ENCODE measurements around the gene ANTXR1. TPM values are rescaled to one million over a fixed set of nuclear protein-coding genes. Genes with fewer than 3 reads are reported as not detected.

Gene ANTXR1
- total RNA-seq, 1 experiment from 2014 or later: 37.3 TPM

DNA sequence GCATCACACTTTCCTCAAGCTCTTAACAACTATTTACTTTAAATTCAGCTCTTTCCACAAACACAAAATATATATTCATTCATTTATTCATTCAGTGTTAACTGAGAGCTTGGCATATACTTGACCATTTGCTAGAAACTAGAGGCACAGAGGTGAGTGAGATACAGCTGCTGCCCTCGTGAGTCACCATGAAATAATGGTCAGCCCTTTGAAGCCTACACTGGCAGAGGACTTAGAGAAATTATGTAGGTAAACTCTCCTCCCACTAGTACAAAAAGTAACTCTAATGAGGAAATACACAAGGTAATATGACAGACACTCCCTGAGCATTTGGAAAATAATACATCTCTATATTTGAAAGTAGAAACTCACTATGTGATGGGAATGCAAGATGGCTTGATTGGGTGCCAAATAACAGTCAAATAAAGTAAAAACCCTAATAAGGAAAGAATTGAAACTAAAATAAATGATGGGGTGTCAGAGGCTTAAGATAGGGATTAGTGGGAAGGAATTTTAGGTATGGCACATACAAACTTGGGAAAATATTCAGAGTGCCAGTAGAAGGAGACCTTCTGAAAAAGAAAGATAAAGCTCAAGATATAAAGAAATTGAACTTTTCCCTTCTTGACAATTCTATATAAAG is 61.1 kb downstream of the ANTXR1 start:
- no peak overlapping the region for H4K5ac ChIP-seq (ENCODE audit: insufficient read length, low read depth, low read length)
- Mint-ChIP-seq H3K36me3 (ENCODE audit: insufficient read depth in 1 of 3, low read depth in 3 of 3) (peaks cover 6 to 15% (median 9%) of the 10 kb centered on the region in 3 experiments; a peak in 5 of 7 replicates), H3K27ac (no peak overlapping the region), H3K4me1 (peaks cover 14% of the 10 kb centered on the region in 2 experiments), H3K9me3 (no peaks in the 10 kb centered on the region), H3K4me3 (no peak overlapping the region), H3K27me3 (ENCODE audit: low read depth) (no peaks in the 10 kb centered on the region)
- H3K4ac ChIP-seq (ENCODE audit: low read depth, low read length): no peak overlapping the region
- H3K9ac ChIP-seq (ENCODE audit: extremely low read depth, insufficient read length, low read length): no peak overlapping the region
- no peak overlapping the region for H4K91ac ChIP-seq (ENCODE audit: insufficient read length, low read depth, low read length)
- peaks cover 3% of the 10 kb centered on the region; the same call in 1 of the 2 replicates for H3K4me1 ChIP-seq (ENCODE audit: insufficient read depth, low read length)
- H3K4me2 ChIP-seq (ENCODE audit: insufficient read depth, insufficient read length, low read length): no peak overlapping the region
- H2AFZ ChIP-seq (ENCODE audit: low read length): no peak overlapping the region
- no peak for DNase-seq
- no peaks in the 10 kb centered on the region for H3K23me2 ChIP-seq (ENCODE audit: insufficient read length, low read depth, low read length, poor library complexity, severe bottlenecking)
- no peak overlapping the region for H2BK5ac ChIP-seq (ENCODE audit: insufficient read length, low read length)
- no peak overlapping the region for H3K18ac ChIP-seq (ENCODE audit: insufficient read length, low read depth, low read length)
- TF ChIP-seq CTCF (conservative IDR thresholded peaks at IDR 0.05): no peak
- no peaks in the 10 kb centered on the region for H3K79me1 ChIP-seq (ENCODE audit: insufficient read depth, low read depth, low read length, poor library complexity, severe bottlenecking)
- H3K9me3 ChIP-seq (ENCODE audit: control insufficient read depth, low read depth, low read length): no peaks in the 10 kb centered on the region
- H3K23ac ChIP-seq (ENCODE audit: insufficient read length, low read depth, low read length): no peak overlapping the region
- WGBS (ENCODE audit: extremely low coverage, insufficient read length, low lambda C conversion rate): no CpG with 5 or more reads among the region's 1 CpG
- no peaks in the 10 kb centered on the region for H4K20me1 ChIP-seq (ENCODE audit: control insufficient read depth, insufficient read depth, insufficient read length)
- H2BK12ac ChIP-seq (ENCODE audit: insufficient read length, low read depth, low read length): no peak overlapping the region
- H2BK120ac ChIP-seq (ENCODE audit: low read depth, low read length, poor library complexity, severe bottlenecking): no peak overlapping the region
- no peaks in the 10 kb centered on the region for H3K79me2 ChIP-seq (ENCODE audit: insufficient read depth, low read length)
- no peak overlapping the region for H4K8ac ChIP-seq (replicated peaks; ENCODE audit: insufficient read length, low read depth, low read length)
- no peak overlapping the region for H3K27ac ChIP-seq (ENCODE audit: insufficient read length, low read depth, low read length)
- H2BK15ac ChIP-seq (ENCODE audit: low read depth, low read length): no peak overlapping the region
- H3T11ph ChIP-seq (ENCODE audit: low read length): no peak overlapping the region
- H2AK5ac ChIP-seq (ENCODE audit: insufficient read length, low read length): no peak overlapping the region
- H2BK20ac ChIP-seq (ENCODE audit: low read depth, low read length, poor library complexity, severe bottlenecking): no peak overlapping the region
- no peaks in the 10 kb centered on the region for H3K27me3 ChIP-seq (ENCODE audit: insufficient read depth, low read length)
- no peak overlapping the region for H3K56ac ChIP-seq (ENCODE audit: insufficient read length, low read depth, low read length)
- H3K14ac ChIP-seq (ENCODE audit: insufficient read depth, low read length): no peak overlapping the region
